ENCODE measurements around the gene CCDC142. TPM values are rescaled to one million over a fixed set of nuclear protein-coding genes. Genes with fewer than 3 reads are reported as not detected.
A peak's percentile ranks its signal among the peaks of the same experiment; 100 is the strongest.

CCDC142 gene
- total and polyA plus RNA-seq, 2 experiments from 2014 or later, result 5.1 to 12.3 TPM

DNA sequence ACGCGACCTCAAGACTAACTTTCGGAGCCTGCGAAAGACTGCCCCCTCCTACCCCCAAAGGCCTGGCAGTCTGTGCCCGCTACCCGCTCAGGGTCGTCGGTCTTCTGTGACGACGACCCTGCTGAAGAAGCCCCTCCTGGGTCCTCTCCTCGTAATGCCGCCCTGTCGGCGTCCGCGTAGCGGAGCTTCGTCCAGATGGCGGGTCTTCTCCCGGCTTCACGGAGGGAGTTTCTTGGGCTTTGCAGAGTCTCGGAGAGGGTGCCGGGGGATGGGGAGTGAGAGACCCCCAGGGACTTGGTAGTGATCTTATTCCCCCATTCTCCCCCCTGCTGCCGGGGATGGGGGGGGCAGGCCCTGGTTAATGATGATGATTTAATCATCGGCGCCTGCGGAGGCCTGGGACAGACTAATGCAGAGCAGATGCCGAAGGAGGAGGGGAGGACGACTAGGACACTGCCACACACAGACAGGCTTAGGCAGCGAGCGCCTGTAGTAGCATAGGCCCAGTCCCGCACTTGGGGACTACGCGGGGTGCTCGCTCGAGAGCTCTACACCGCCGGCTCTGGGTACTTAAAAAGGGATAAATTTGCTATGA, 25.2 kb upstream of the CCDC142 start (continued):
- TF ChIP-seq JUNB (IDR thresholded peaks at IDR 0.05; ENCODE audit: unreplicated experiment) (no peak), NANOG (IDR thresholded peaks at IDR 0.05; ENCODE audit: borderline replicate concordance) (no peak), ZNF114 (CRISPR knock-in tag; IDR thresholded peaks at IDR 0.05) (no peak), CREB1 (CRISPR knock-in tag; IDR thresholded peaks at IDR 0.05; ENCODE audit: low read depth) (no peak)
- TF ChIP-seq, protein P1, sequence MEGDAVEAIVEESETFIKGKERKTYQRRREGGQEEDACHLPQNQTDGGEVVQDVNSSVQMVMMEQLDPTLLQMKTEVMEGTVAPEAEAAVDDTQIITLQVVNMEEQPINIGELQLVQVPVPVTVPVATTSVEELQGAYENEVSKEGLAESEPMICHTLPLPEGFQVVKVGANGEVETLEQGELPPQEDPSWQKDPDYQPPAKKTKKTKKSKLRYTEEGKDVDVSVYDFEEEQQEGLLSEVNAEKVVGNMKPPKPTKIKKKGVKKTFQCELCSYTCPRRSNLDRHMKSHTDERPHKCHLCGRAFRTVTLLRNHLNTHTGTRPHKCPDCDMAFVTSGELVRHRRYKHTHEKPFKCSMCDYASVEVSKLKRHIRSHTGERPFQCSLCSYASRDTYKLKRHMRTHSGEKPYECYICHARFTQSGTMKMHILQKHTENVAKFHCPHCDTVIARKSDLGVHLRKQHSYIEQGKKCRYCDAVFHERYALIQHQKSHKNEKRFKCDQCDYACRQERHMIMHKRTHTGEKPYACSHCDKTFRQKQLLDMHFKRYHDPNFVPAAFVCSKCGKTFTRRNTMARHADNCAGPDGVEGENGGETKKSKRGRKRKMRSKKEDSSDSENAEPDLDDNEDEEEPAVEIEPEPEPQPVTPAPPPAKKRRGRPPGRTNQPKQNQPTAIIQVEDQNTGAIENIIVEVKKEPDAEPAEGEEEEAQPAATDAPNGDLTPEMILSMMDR (conservative IDR thresholded peaks at IDR 0.05; ENCODE audit: low read depth in 2 of 2), result no peak

DNA sequence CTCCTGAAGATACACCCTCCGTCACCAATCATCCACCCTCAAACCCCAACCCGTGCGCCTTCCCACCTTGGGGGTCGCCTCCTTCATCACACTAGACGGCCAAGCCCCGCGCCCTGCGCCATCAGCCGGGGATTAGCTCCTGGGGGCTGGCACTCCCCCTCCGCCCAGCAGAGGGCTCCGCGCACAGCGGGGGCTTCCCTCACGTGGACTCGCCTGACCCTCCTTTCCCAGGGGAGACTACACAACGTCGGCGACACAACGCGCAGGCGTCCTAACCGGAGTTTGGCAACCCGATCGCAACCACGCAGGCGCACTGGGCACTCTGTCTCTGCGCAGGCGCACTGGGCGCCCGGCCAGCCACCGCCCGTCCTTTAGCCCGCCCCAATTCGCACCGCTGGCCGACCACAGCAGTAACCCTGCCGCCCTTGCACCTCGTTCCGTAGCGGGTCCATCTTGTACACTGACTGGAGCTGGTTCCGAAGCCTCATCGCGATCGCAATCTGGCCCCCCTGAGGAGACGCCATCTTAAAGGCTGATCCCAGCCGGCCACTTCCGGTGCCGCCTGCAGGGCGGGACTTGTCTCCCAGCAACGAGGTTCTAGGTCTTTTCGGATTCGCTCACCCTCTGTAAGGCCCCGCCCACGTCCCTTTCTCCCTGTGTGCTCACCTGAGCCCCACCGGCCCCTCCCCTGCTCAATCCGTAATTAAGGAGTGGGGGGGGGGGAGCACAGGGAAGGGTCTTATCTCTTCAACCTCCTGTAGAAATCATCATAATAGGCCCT, 24.5 kb upstream of the CCDC142 start, which contains the start of gene PCGF1:
Gene PCGF1, minus strand, starts transcription at position 551 of the 781 bp plus-strand sequence. Its CDS starts 27 bp downstream, at position 524.
- Mint-ChIP-seq H3K27me3 (ENCODE audit: insufficient read depth, low read depth, poor library complexity) (peaks cover 96% of the 10 kb centered on the region), H3K4me1 (peaks cover 31% of the 10 kb centered on the region)
- peaks cover 92% of the 10 kb centered on the region for H3K27me3 ChIP-seq (ENCODE audit: insufficient read depth)

More for the DNA sequence above, 24.5 kb upstream of the CCDC142 start, which contains the start of gene PCGF1:
- peaks cover 21% of the 10 kb centered on the region for H3K4me1 ChIP-seq (ENCODE audit: insufficient read depth)
- ATAC-seq, result peak; percentile 78
- H3K4me3 ChIP-seq, result peak within 1 kb of the TSS; percentile 79
- peak within 1 kb of the TSS; percentile 98 for H3K4me3 Mint-ChIP-seq
- H3K36me3 ChIP-seq (ENCODE audit: insufficient read depth), result peaks cover 7% of the 10 kb centered on the region; the same call in 1 of the 2 replicates
- peak within 1 kb of the TSS; percentile 99 for H3K27ac Mint-ChIP-seq
- peaks cover 8% of the 10 kb centered on the region for H3K79me2 ChIP-seq (replicated peaks; ENCODE audit: insufficient read depth)
- peak within 1 kb of the TSS; percentile 94 for H2AFZ ChIP-seq
- peaks cover 11% of the 10 kb centered on the region for H3F3A ChIP-seq (replicated peaks; ENCODE audit: low read depth)
- H3K36me3 Mint-ChIP-seq (ENCODE audit: low read depth), result peaks cover 28% of the 10 kb centered on the region
- H4K20me1 ChIP-seq (replicated peaks; ENCODE audit: insufficient read depth), result peaks cover 3% of the 10 kb centered on the region
- TF ChIP-seq POLR2AphosphoS5 (IDR thresholded peaks at IDR 0.05; ENCODE audit: low read depth) (peak; percentile 48), EZH2 (IDR thresholded peaks at IDR 0.05; ENCODE audit: low read depth, unreplicated experiment) (no peak), ZNF114 (CRISPR knock-in tag; IDR thresholded peaks at IDR 0.05) (no peak), EZH2phosphoT487 (IDR thresholded peaks at IDR 0.05; ENCODE audit: unreplicated experiment) (no peak), ZNF331 (CRISPR knock-in tag; IDR thresholded peaks at IDR 0.05; ENCODE audit: low read depth) (no peak), CREB1 (CRISPR knock-in tag; IDR thresholded peaks at IDR 0.05; ENCODE audit: low read depth) (0 out of 2 replicates have a peak, but pooled peaks have one; percentile 49)
- TF ChIP-seq, protein P2, sequence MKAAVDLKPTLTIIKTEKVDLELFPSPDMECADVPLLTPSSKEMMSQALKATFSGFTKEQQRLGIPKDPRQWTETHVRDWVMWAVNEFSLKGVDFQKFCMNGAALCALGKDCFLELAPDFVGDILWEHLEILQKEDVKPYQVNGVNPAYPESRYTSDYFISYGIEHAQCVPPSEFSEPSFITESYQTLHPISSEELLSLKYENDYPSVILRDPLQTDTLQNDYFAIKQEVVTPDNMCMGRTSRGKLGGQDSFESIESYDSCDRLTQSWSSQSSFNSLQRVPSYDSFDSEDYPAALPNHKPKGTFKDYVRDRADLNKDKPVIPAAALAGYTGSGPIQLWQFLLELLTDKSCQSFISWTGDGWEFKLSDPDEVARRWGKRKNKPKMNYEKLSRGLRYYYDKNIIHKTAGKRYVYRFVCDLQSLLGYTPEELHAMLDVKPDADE (IDR thresholded peaks at IDR 0.05), result peak; percentile 49; the same call in 1 of the 2 replicates
- TF ChIP-seq, protein P1 (conservative IDR thresholded peaks at IDR 0.05; ENCODE audit: low read depth in 2 of 2), result peak; percentile 37 to 77
- peak within 1 kb of the TSS; percentile 86 for H3K4me2 ChIP-seq
- peak within 1 kb of the TSS; percentile 91 for H3K27ac ChIP-seq (ENCODE audit: low read depth)
- DNase-seq (ENCODE audit: low spot score), result peak; percentile 100
- H3K9me2 ChIP-seq (ENCODE audit: insufficient read depth), result no peaks in the 10 kb centered on the region
- H3K9me3 Mint-ChIP-seq, result peaks cover 8% of the 10 kb centered on the region

Measured in GM23338 (cell line).